Immature natural killer cell (primary cell): ENCODE measurements around the gene CPED1. TPM values are rescaled to one million over a fixed set of nuclear protein-coding genes. Genes with fewer than 3 reads are reported as not detected.
"Not testable (repeated sequence)": the region's sequence is repeated elsewhere in the genome, so short reads cannot be mapped to it uniquely, and the experiment has no call there.

Experiments
- DNase-seq, 3 donors: peaks; one replicate each; pipeline ENCODE4 v3.0.0; 2022; ENCODE audit warnings: mixed read lengths in 1 of 3
- H3K27ac Mint-ChIP-seq, 6 donors: one replicate each; pipeline ENCODE4 v1.8.0; 2020; ENCODE audit warnings: mixed read lengths in 6 of 6, mild to moderate bottlenecking in 5 of 6, inconsistent platforms in 4 of 6, moderate library complexity in 3 of 6
- H3K27me3 Mint-ChIP-seq, 3 donors: one replicate each; pipeline ENCODE4 v1.8.0; 2020 to 2021; ENCODE audit warnings: low read depth in 3 of 3, mild to moderate bottlenecking in 3 of 3, mixed read lengths in 3 of 3, moderate library complexity in 3 of 3, inconsistent platforms in 1 of 3
- H3K36me3 Mint-ChIP-seq, 3 donors: one replicate each; pipeline ENCODE4 v1.8.0; 2020; ENCODE audit warnings: mixed read lengths in 3 of 3, inconsistent platforms in 2 of 3, mild to moderate bottlenecking in 2 of 3
- H3K4me1 Mint-ChIP-seq, 2 donors: one replicate each; pipeline ENCODE4 v1.8.0; 2020; ENCODE audit warnings: inconsistent platforms in 2 of 2, mild to moderate bottlenecking in 2 of 2, mixed read lengths in 2 of 2, moderate library complexity in 1 of 2
- H3K4me3 Mint-ChIP-seq, 5 donors: one replicate each; pipeline ENCODE4 v1.8.0; 2020; ENCODE audit warnings: mild to moderate bottlenecking in 5 of 5, mixed read lengths in 5 of 5, inconsistent platforms in 3 of 5, moderate library complexity in 3 of 5
- H3K9me3 Mint-ChIP-seq, 6 donors: one replicate each; pipeline ENCODE4 v1.8.0; 2020; ENCODE audit warnings: mild to moderate bottlenecking in 6 of 6, mixed read lengths in 6 of 6, inconsistent platforms in 4 of 6, moderate library complexity in 3 of 6
- polyA plus RNA-seq, 3 donors: library from polyadenylated mRNA; unstranded; fragments of 300-500 nt; fragmentation: Illumina TruSeq; gene quantifications; one replicate each; pipeline ENCODE4 v1.2.3, GENCODE V29; 2021

The CPED1 gene
- polyA plus RNA-seq, 3 donors from 2014 or later: 1.3 to 2.2 TPM; not detected in 1

DNA sequence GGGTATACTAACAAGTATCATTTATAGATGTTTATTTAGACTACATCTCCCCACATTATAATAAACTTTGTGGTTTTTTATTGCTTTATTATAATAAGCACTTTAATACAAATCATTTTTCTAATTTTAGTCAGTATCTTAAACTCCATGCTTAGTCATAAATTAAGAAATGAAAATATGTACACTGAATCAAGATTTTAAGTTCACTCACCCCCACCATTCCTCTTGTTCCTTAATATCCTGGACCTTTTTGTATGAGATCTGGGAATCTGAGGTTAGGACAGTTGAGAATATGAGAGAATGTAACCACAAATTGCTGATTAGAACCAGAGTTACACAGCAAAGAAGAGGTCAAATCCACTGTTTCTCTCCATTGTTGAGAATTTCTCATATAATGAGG is 246.7 kb downstream of the CPED1 start:
- no peak for DNase-seq
- Mint-ChIP-seq H3K4me1 (no peaks in the 10 kb centered on the region), H3K27me3 (peaks cover 2 to 3% (median 2%) of the 10 kb centered on the region in 3 donors), H3K4me3 (no peak overlapping the region), H3K36me3 (no peaks in the 10 kb centered on the region), H3K27ac (no peak overlapping the region), H3K9me3 (peaks cover 0 to 4% (median 0%) of the 10 kb centered on the region in 6 donors)

DNA sequence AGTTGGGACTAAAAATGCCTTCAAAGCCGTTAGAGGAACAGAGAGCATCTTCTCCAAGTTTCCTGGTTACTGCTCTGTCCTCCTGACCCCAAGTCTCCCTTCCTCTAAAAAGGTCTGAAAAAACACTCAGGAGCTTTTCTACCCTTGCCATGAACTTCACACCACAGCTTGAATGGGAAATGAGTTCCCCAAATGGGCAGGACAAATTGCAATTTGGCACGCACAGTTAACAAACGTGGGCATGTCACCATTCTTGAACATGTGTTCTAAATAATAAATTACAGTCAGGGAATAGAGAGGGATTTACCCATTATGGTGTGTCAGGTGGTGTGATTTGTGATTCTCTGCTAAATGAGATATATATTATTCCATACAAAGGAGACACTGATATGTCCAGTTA is 249.1 kb downstream of the CPED1 start:
- Mint-ChIP-seq H3K4me3 (no peak overlapping the region), H3K9me3 (peaks cover 0 to 2% (median 0%) of the 10 kb centered on the region in 6 donors), H3K27ac (no peak overlapping the region), H3K4me1 (no peaks in the 10 kb centered on the region), H3K36me3 (no peaks in the 10 kb centered on the region), H3K27me3 (peaks cover 3 to 4% (median 4%) of the 10 kb centered on the region in 3 donors)
- no peak for DNase-seq

DNA sequence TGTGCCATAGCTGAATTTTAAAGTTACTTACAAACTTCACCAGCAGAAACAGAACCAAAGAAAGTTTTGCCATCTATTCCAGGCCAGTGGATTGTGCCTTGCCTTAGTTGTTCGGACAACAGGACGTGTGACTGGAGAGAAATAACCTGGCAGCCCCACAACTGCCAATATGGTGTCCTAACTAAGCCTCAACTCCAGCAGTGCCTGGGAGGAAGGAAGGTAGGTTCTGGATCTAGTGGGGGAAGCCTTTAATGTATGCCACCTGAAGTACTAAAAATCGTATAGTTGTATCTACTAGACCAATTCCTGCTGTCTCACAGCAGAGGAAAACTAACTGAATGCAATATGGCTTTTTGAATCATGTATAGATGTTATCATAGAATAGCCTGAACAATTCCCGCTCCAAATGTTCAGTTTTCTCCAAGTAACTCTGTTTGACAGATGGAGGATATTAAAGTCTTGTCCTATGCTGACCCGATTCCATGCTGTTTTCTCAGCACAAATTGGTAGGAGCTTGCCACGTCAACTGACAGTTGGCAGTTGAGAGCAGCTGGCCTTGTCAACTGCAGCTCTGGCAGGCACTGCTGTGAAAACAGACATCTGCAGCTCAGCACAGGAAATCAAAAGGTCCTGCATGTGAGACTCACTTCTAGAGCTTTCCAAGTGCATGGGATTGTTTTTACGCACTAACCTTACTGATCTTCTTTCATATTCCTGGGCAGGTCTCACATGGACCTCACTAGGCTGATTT is 255.8 kb downstream of the CPED1 start:
- H3K4me1 Mint-ChIP-seq: no peaks in the 10 kb centered on the region
- DNase-seq: no peak
- H3K27ac Mint-ChIP-seq: no peak overlapping the region
- no peaks in the 10 kb centered on the region for H3K36me3 Mint-ChIP-seq
- H3K4me3 Mint-ChIP-seq: no peak overlapping the region
- H3K9me3 Mint-ChIP-seq: peaks cover 4 to 17% (median 12%) of the 10 kb centered on the region in 6 donors
- peaks cover 1 to 10% (median 5%) of the 10 kb centered on the region in 3 donors for H3K27me3 Mint-ChIP-seq

DNA sequence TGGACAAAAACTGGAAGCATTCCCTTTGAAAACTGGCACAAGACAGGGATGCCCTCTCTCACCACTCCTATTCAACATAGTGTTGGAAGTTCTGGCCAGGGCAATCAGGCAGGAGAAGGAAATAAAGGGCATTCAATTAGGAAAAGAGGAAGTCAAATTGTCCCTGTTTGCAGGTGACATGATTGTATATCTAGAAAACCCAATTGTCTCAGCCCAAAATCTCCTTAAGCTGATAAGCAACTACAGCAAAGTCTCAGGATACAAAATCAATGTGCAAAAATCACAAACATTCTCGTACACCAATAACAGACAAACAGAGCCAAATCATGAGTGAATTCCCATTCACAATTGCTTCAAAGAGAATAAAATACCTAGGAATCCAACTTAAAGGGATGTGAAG is 262.9 kb downstream of the CPED1 start:
- H3K4me1 Mint-ChIP-seq, H3K36me3 Mint-ChIP-seq, H3K4me3 Mint-ChIP-seq, DNase-seq, H3K27ac Mint-ChIP-seq: not testable (repeated sequence)
- peaks cover 2 to 20% (median 14%) of the 10 kb centered on the region in 6 donors for H3K9me3 Mint-ChIP-seq
- peaks cover 0 to 12% (median 0%) of the 10 kb centered on the region in 3 donors for H3K27me3 Mint-ChIP-seq

DNA sequence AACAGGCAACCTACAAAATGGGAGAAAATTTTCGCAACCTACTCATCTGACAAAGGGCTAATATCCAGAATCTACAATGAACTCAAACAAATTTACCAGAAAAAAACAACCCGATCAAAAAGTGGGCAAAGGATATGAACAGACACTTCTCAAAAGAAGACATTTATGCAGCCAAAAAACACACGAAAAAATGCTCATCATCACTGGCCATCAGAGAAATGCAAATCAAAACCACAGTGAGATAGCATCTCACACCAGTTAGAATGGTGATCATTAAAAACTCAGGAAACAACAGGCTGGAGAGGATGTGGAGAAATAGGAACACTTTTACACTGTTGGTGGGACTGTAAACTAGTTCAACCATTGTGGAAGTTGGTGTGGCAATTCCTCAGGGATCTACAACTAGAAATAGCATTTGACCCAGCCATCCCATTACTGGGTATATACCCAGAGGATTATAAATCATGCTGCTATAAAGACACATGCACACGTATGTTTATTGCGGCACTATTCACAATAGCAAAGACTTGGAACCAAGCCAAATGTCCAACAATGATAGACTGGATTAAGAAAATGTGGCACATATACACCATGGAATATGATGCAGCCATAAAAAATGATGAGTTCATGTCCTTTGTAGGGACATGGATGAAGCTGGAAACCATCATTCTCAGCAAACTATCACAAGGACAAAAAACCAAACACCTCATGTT is 264.2 kb downstream of the CPED1 start:
- H3K27ac Mint-ChIP-seq, H3K27me3 Mint-ChIP-seq, H3K4me1 Mint-ChIP-seq, H3K4me3 Mint-ChIP-seq, DNase-seq, H3K36me3 Mint-ChIP-seq: not testable (repeated sequence)
- peaks cover 0 to 16% (median 10%) of the 10 kb centered on the region in 6 donors for H3K9me3 Mint-ChIP-seq

DNA sequence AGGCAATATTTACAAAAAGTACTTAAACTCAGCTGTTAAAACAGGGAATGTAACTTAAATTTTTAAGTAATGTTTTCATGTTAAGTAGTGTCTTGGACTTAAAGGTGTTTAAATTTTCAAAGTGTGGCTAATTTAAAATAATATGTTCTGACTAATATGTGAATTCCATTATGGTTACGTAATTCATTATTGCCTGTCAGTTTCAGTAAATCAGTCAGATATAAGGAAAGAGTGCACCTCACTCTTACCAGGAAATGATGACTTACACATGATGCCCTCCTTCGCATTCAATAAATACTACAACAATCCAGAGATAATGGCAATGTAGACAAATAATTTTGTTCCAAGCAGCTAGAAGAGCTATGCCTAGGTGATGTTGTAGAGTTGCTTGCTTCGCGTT is 271.3 kb downstream of the CPED1 start:
- Mint-ChIP-seq H3K27me3 (peaks cover 0 to 1% (median under 1%) of the 10 kb centered on the region in 3 donors), H3K4me3 (no peak overlapping the region), H3K4me1 (no peaks in the 10 kb centered on the region), H3K27ac (no peak overlapping the region), H3K36me3 (no peaks in the 10 kb centered on the region), H3K9me3 (peaks cover 0 to 10% (median 0%) of the 10 kb centered on the region in 6 donors)
- no peak for DNase-seq

DNA sequence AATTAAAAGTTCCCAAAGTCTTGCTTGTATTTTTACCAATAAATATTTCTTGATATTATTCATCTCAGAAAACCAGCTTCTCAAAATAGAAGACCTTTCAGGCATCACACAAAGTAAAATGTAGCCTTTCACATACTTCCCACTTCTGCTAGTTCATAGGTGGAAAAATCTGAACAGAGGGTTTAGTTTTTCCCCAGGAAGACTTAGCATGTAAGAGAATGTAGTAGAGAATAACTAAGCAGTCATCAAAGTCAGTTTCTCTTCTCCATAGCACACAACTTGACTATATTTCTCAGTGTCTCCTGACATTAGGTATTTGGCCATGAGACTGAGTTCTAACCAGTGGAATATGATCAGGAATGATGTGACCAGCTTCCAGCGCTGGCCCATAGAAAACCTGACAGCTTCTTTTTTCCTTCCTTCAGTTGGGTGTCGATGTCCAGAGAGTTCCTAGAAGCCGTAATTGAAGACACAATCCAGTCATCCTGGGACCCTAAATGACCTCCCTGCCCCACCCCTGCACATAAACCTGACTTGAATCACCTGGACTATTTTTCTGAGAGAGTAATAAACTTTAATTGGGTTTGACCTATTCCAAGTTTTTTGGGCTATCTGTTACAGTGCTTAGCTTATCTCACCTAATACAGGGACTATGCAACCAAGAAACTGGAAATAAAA is 272.8 kb downstream of the CPED1 start:
- H3K4me1 Mint-ChIP-seq: no peaks in the 10 kb centered on the region
- H3K9me3 Mint-ChIP-seq: peaks cover 0 to 12% (median 0%) of the 10 kb centered on the region in 6 donors
- peaks cover 0 to 4% (median 1%) of the 10 kb centered on the region in 3 donors for H3K27me3 Mint-ChIP-seq
- no peak overlapping the region for H3K4me3 Mint-ChIP-seq
- no peak overlapping the region for H3K27ac Mint-ChIP-seq
- no peaks in the 10 kb centered on the region for H3K36me3 Mint-ChIP-seq
- no peak for DNase-seq

DNA sequence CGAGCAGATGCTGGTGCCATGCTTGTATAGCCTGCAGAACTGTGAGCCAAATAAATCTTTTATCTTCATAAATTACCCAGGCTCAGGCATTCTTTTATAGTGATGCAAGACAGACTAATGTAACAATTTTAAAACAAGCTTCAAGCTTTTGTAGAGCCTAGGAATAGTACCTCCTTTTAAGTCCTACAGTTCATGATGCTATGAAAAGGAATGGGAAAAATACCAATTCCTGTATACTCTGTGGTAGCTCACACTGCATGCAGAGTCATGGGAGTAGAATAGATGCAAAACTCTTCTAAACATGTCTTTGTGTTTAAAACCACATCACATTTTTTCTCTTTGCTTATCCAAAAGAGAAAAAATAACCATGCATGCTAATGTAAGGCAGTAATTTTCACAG is 273.7 kb downstream of the CPED1 start:
- Mint-ChIP-seq H3K4me3 (no peak overlapping the region), H3K27ac (no peak overlapping the region), H3K27me3 (peaks cover 0 to 6% (median 1%) of the 10 kb centered on the region in 3 donors), H3K36me3 (no peaks in the 10 kb centered on the region), H3K9me3 (peaks cover 0 to 7% (median 0%) of the 10 kb centered on the region in 6 donors), H3K4me1 (no peaks in the 10 kb centered on the region)
- DNase-seq: no peak

DNA sequence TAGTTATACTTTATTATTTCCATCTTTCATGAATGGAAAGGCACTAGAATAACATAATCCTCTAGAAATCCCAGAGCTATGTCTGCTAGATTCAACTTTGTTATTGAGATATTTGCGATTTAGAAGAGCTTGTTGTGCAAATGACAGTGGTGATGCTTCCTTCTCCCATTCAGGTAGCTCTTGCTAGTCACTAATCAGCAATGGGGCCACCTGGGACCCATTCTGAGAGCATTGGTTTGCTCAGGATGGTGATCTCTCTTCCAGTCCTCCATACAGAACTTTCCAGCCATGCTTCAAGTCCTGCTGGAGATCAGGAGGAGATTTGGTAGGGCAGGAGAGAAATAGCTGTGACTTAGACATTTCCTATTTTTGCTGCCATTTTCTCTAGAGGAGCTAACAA is 274.5 kb downstream of the CPED1 start:
- Mint-ChIP-seq H3K4me1 (no peaks in the 10 kb centered on the region), H3K4me3 (no peak overlapping the region), H3K27me3 (peaks cover 0 to 6% (median 1%) of the 10 kb centered on the region in 3 donors), H3K9me3 (peaks cover 0 to 7% (median 0%) of the 10 kb centered on the region in 6 donors), H3K27ac (no peak overlapping the region), H3K36me3 (no peaks in the 10 kb centered on the region)
- DNase-seq: no peak

DNA sequence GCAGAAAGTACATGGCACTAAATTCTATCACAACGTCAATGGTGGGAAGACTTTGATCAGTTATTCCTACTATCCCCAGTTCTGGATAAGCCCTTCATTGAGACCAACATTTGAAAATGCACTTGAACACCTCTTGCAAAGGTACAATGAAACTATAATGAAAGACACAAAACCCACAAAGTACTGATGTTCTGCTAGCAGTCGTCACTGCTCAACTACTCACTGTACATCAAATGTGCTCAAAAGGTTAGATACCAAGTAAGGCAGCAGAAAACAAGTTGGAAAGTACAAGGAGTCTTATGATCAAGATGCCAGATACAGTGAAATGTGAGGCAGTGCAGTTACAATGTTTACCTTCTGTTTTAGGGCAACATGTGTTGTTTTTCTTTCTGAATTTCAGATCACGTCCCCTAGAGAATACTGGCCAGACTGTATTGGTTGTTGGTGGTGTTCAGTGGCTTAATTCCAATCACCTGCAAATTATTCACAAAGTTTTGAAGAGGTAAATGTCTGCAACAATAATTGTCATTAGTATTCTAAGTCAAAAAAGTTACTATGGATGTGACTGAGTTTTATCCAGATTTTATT is 277.9 kb downstream of the CPED1 start:
- Mint-ChIP-seq H3K27me3 (peaks cover 0 to 6% (median 2%) of the 10 kb centered on the region in 3 donors), H3K27ac (no peak overlapping the region)

DNA sequence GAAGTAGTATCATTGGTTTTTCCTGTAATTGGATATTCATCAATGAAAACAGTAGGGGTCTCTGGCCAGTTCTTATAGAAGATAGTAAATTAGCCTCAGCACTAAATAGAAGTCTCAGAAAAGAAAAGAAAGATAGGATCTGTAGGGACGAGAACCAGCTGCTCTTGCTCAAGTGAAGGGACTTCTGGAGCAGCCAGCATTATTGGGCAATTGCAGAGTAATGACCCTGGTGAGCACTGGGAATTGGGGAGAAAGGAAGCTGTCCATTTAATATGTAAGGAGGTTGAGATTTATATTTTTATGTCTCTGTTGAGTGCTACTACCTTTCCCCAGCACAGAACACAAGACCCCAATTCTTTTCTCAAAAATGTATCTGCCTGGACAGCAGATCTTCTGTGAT is 279.1 kb downstream of the CPED1 start:
- no peak overlapping the region for H3K4me3 Mint-ChIP-seq
- no peak overlapping the region for H3K27ac Mint-ChIP-seq
- H3K36me3 Mint-ChIP-seq: no peaks in the 10 kb centered on the region
- H3K9me3 Mint-ChIP-seq: peaks cover 0 to 11% (median 0%) of the 10 kb centered on the region in 6 donors
- peaks cover 0 to 6% (median 2%) of the 10 kb centered on the region in 3 donors for H3K27me3 Mint-ChIP-seq
- no peaks in the 10 kb centered on the region for H3K4me1 Mint-ChIP-seq
- no peak for DNase-seq

More for the DNA sequence above, 277.9 kb downstream of the CPED1 start:
- no peaks in the 10 kb centered on the region for H3K4me1 Mint-ChIP-seq
- H3K4me3 Mint-ChIP-seq: no peak overlapping the region
- no peaks in the 10 kb centered on the region for H3K36me3 Mint-ChIP-seq
- H3K9me3 Mint-ChIP-seq: peaks cover 0 to 10% (median 0%) of the 10 kb centered on the region in 6 donors
- DNase-seq: no peak

DNA sequence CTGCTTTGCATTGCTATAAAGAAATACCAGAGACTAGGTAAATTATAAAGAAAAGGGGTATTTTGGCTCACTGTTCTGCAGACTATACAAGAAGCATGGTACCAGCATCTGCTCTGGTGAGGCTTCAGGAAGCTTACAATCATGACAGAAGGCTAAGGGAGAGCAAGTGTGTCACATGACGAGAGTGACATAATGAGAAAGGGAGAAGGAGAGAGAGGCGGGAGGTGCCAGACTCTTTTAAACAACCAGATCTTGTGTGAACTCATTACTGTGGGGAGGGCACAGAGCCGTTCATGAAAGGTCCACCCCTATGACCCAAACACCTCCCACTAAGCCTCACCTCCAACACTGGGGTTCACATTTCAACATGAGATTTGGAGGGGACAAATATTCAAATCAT is 281.3 kb downstream of the CPED1 start:
- DNase-seq: no peak
- H3K9me3 Mint-ChIP-seq: peaks cover 0 to 11% (median 0%) of the 10 kb centered on the region in 6 donors
- H3K4me3 Mint-ChIP-seq: no peak overlapping the region
- H3K27ac Mint-ChIP-seq: no peak overlapping the region
- no peaks in the 10 kb centered on the region for H3K4me1 Mint-ChIP-seq
- H3K36me3 Mint-ChIP-seq: no peaks in the 10 kb centered on the region
- H3K27me3 Mint-ChIP-seq: peaks cover 0 to 6% (median 2%) of the 10 kb centered on the region in 3 donors

DNA sequence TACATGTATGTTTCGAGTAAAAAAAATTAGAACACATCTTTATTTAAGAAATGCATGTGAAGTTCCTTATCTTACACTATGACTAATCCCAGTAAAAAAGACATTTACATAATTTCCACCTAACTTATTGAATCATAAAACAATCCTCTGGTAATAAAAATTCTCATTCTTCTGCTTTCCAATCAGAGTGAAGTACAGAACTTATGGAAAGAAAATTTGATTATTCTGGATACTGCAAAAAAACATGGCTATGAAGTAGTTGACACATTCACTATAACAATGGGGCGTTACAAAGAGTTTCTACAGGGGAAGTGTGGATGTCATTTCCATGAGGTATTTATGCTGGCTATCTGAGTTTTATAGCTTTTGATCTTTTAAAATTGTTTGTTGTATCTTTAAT is 282.6 kb downstream of the CPED1 start:
- Mint-ChIP-seq H3K27ac (no peak overlapping the region), H3K27me3 (peaks cover 0 to 2% (median 2%) of the 10 kb centered on the region in 3 donors), H3K4me3 (no peak overlapping the region), H3K36me3 (no peaks in the 10 kb centered on the region), H3K4me1 (no peaks in the 10 kb centered on the region), H3K9me3 (peaks cover 0 to 10% (median 0%) of the 10 kb centered on the region in 6 donors)
- no peak for DNase-seq
